ENCODE data around the gene MTA1.

GRCh38 chr14:105383083-105383730, 36.4 kb upstream of the MTA1 start:
- TF ChIP-seq CTCF (IDR thresholded peaks at IDR 0.05) (no peak), POLR2A (IDR thresholded peaks at IDR 0.05) (no peak)

Data from heart left ventricle (tissue), 13 donors.